ENCODE results near the gene NDUFAF8. TPM values are rescaled to one million over a fixed set of nuclear protein-coding genes. Genes with fewer than 3 reads are reported as not detected.

Gene NDUFAF8
- total RNA-seq, 3 donors from 2014 or later (not counting 1 experiment from before 2014, with no cell fraction given) = 28.6 to 36.4 (median 34.9) TPM

DNA sequence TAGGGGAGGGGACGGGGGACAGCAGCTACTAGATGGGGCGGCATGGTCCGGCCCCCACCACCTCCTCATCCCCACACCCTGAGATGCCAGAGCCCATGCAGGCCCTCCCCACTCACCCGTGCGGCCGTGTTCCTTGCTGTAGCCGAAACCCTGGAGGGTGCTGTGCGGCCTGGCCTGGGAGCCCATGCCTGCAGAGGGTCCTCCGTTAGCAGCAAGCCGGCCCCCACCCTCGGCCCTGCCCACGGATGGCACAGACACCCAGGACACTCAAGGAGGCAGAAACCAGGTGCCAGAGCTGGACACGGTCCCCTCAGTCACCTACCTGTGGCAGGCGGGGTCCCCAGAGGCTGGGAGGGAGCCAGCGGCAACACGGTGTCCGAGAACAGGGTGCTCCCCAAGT, 5.8 kb upstream of the NDUFAF8 start:
- H3K4me1 Mint-ChIP-seq = peaks cover 14 to 36% of the 10 kb centered on the region in 2 donors

DNA sequence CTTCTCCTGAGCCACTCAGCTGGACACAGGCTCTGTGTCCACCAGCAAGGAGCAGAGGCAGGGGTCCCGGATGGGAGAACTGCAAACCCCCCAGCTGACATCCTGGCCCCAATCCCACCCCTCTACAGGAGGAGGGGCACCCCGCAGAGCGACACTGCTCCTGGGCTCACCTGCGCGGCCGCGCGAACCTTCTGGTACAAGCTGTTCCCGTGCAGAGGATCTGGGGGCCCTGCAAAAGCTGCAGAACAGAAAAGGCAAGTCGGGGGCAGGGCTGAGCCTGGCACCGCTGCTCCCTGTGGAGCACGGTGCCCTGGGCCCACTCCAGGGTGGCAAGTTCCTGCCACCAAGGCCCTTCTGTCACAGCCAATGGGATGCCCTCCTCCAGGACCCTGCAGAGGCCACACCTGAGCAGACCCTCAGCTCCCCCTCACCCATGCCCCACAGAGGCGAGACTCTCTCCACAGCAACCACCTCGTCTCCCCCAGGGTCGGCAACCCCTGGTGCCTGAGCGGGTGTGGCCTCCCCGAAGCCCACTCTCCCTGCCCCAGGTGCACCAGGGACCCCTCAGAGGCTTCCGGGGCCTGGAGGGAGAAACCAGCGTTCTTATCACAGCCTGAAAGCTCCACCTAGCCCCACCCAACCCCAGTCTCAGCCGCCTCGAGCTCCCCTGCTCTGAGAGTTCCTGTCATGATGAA, 5.2 kb upstream of the NDUFAF8 start:
- Mint-ChIP-seq H3K36me3 (no peaks in the 10 kb centered on the region), H3K4me3 (no peak overlapping the region), H3K27ac (no peak overlapping the region), H3K4me1 (peaks cover 14 to 38% of the 10 kb centered on the region in 2 donors), H3K27me3 (ENCODE audit: low read depth in 2 of 2) (no peaks in the 10 kb centered on the region), H3K9me3 (no peaks in the 10 kb centered on the region)
- intact Hi-C loops (cut with micrococcal nuclease) = no loop called here
- no peaks in the 10 kb centered on the region for H3K9me3 ChIP-seq (ENCODE audit: control insufficient read depth, insufficient read depth, low read length)
- DNase-seq = no peak
- peaks cover 23% of the 10 kb centered on the region for H3K36me3 ChIP-seq (ENCODE audit: control insufficient read depth, insufficient read depth, low read length)
- H3K4me3 ChIP-seq (ENCODE audit: low read length) = no peak overlapping the region
- TF ChIP-seq, protein P1, sequence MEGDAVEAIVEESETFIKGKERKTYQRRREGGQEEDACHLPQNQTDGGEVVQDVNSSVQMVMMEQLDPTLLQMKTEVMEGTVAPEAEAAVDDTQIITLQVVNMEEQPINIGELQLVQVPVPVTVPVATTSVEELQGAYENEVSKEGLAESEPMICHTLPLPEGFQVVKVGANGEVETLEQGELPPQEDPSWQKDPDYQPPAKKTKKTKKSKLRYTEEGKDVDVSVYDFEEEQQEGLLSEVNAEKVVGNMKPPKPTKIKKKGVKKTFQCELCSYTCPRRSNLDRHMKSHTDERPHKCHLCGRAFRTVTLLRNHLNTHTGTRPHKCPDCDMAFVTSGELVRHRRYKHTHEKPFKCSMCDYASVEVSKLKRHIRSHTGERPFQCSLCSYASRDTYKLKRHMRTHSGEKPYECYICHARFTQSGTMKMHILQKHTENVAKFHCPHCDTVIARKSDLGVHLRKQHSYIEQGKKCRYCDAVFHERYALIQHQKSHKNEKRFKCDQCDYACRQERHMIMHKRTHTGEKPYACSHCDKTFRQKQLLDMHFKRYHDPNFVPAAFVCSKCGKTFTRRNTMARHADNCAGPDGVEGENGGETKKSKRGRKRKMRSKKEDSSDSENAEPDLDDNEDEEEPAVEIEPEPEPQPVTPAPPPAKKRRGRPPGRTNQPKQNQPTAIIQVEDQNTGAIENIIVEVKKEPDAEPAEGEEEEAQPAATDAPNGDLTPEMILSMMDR (IDR thresholded peaks at IDR 0.05) = no peak
- H3K27ac ChIP-seq (ENCODE audit: low read length) = no peak overlapping the region
- no peak for ATAC-seq
- H3K27me3 ChIP-seq (ENCODE audit: control insufficient read depth, insufficient read depth, low read length) = no peaks in the 10 kb centered on the region
- peaks cover 28% of the 10 kb centered on the region for H3K4me1 ChIP-seq (ENCODE audit: control insufficient read depth, insufficient read depth, low read length)
- WGBS (ENCODE audit: insufficient coverage) = 95% methylated on average over 21 of the region's 21 CpGs

More for the DNA sequence above, 5.8 kb upstream of the NDUFAF8 start:
- intact Hi-C loops (cut with micrococcal nuclease) = no loop called here
- WGBS (ENCODE audit: insufficient coverage) = 97% methylated on average over 17 of the region's 17 CpGs
- H3K4me3 ChIP-seq (ENCODE audit: low read length) = no peak overlapping the region
- no peaks in the 10 kb centered on the region for H3K9me3 Mint-ChIP-seq
- DNase-seq = no peak
- no peaks in the 10 kb centered on the region for H3K9me3 ChIP-seq (ENCODE audit: control insufficient read depth, insufficient read depth, low read length)
- no peak overlapping the region for H3K4me3 Mint-ChIP-seq
- H3K27me3 ChIP-seq (ENCODE audit: control insufficient read depth, insufficient read depth, low read length) = no peaks in the 10 kb centered on the region
- H3K27me3 Mint-ChIP-seq (ENCODE audit: low read depth in 2 of 2) = no peaks in the 10 kb centered on the region
- peaks cover 33% of the 10 kb centered on the region for H3K4me1 ChIP-seq (ENCODE audit: control insufficient read depth, insufficient read depth, low read length)
- no peak overlapping the region for H3K27ac Mint-ChIP-seq
- TF ChIP-seq, protein P1 (IDR thresholded peaks at IDR 0.05) = no peak
- no peaks in the 10 kb centered on the region for H3K36me3 Mint-ChIP-seq
- no peak overlapping the region for H3K27ac ChIP-seq (ENCODE audit: low read length)
- no peak for ATAC-seq
- H3K36me3 ChIP-seq (ENCODE audit: control insufficient read depth, insufficient read depth, low read length) = peaks cover 23% of the 10 kb centered on the region

DNA sequence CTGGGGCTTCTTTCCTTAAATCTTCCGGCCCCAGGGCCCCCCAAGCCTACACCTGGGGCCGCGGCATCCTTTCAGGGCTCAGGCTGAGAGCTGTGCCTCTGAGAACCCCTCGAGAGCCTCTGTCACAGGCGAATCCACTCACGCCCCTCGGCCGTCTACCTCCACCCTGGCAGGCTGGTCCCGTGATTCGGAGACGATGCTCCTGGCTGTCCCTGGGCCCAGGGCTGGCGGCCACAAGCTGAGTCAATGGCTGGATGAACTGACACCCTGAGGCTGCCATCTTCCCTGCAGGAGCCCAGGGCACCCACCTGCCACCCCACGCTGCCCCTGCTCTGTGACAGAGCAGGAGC, 4.6 kb upstream of the NDUFAF8 start:
- Histone ChIP-seq H3K27me3 (ENCODE audit: control insufficient read depth, insufficient read depth, low read length) (no peaks in the 10 kb centered on the region), H3K4me3 (ENCODE audit: low read length) (no peak overlapping the region), H3K27ac (ENCODE audit: low read length) (no peak overlapping the region), H3K4me1 (ENCODE audit: control insufficient read depth, insufficient read depth, low read length) (peaks cover 27% of the 10 kb centered on the region), H3K9me3 (ENCODE audit: control insufficient read depth, insufficient read depth, low read length) (no peaks in the 10 kb centered on the region), H3K36me3 (ENCODE audit: control insufficient read depth, insufficient read depth, low read length) (peaks cover 23% of the 10 kb centered on the region)
- DNase-seq (no peak), ATAC-seq (no peak)
- 93% methylated on average over 13 of the region's 13 CpGs for WGBS (ENCODE audit: insufficient coverage)
- Mint-ChIP-seq H3K36me3 (no peaks in the 10 kb centered on the region), H3K27ac (no peak overlapping the region), H3K4me1 (peaks cover 14 to 41% of the 10 kb centered on the region in 2 donors), H3K27me3 (ENCODE audit: low read depth in 2 of 2) (no peaks in the 10 kb centered on the region), H3K4me3 (peak overlapping the region; percentile 2), H3K9me3 (no peaks in the 10 kb centered on the region)
- intact Hi-C loops (cut with micrococcal nuclease) = no loop called here
- TF ChIP-seq, protein P1 (IDR thresholded peaks at IDR 0.05) = no peak

Data from natural killer cell (primary cell).